CD14-positive monocyte (primary cell): ENCODE results near the gene STARD13. TPM values are rescaled to one million over a fixed set of nuclear protein-coding genes. Genes with fewer than 3 reads are reported as not detected.

Experiments used
- DNase-seq, 3 donors: peaks; one replicate each; pipeline ENCODE4 v3.0.0-alpha.2; 2011 to 2022
- H2AFZ ChIP-seq: 2 replicates; pipeline ENCODE4 v1.6.0; 2012; ENCODE audit warnings: mild to moderate bottlenecking, low read depth, low read length, inconsistent platforms; ENCODE audit not compliant: insufficient read depth, poor library complexity, severe bottlenecking
- H3K27ac ChIP-seq, 2 donors: 1 replicate in 1 of 2; 2 replicates in 1 of 2; pipeline ENCODE4 v1.5.1; 2012 to 2013; ENCODE audit warnings: low read length in 2 of 2, control low read depth in 1 of 2, inconsistent platforms in 1 of 2, low read depth in 1 of 2, mild to moderate bottlenecking in 1 of 2
- H3K27me3 ChIP-seq, 2 donors: one replicate each; pipeline versions ENCODE4 v1.6.0 to v1.6.1; 2011 to 2013; ENCODE audit warnings: low read length in 2 of 2; ENCODE audit not compliant: control insufficient read depth in 2 of 2, insufficient read depth in 2 of 2
- H3K36me3 ChIP-seq, 2 donors: replicated peaks in 1 of 2; 1 replicate in 1 of 2; 2 replicates in 1 of 2; pipeline versions ENCODE4 v1.5.1 to v1.6.1; 2012 to 2013; ENCODE audit warnings: low read length in 2 of 2, control low read depth in 1 of 2, inconsistent platforms in 1 of 2, mild to moderate bottlenecking in 1 of 2; ENCODE audit not compliant: insufficient read depth in 2 of 2, control insufficient read depth in 1 of 2
- H3K4me1 ChIP-seq, 2 donors: 1 replicate in 1 of 2; 2 replicates in 1 of 2; pipeline versions ENCODE4 v1.5.1 to v1.6.1; 2012 to 2013; ENCODE audit warnings: low read length in 2 of 2, control low read depth in 1 of 2, inconsistent platforms in 1 of 2, mild to moderate bottlenecking in 1 of 2, moderate library complexity in 1 of 2; ENCODE audit not compliant: insufficient read depth in 2 of 2, control insufficient read depth in 1 of 2
- H3K4me2 ChIP-seq: replicated peaks from 2 replicates; pipeline ENCODE3; 2012; ENCODE audit warnings: low read length, moderate library complexity, mild to moderate bottlenecking; ENCODE audit not compliant: poor library complexity, severe bottlenecking; ENCODE audit errors: extremely low read depth
- H3K4me3 ChIP-seq, 3 experiments: fragments of 200-600 bp in 1 of 3; sonication (generic) in 1 of 3; replicated peaks in 1 of 3; 1 replicate in 2 of 3; 2 replicates in 1 of 3; pipeline ENCODE4 v1.5.1; 2011 to 2013; ENCODE audit warnings: low read length in 3 of 3, mild to moderate bottlenecking in 3 of 3, control low read depth in 2 of 3, low read depth in 2 of 3, inconsistent platforms in 1 of 3, moderate library complexity in 1 of 3
- H3K79me2 ChIP-seq: 2 replicates; pipeline ENCODE4 v1.6.0; 2012; ENCODE audit warnings: mild to moderate bottlenecking, control low read depth, inconsistent platforms, low read length, moderate library complexity; ENCODE audit not compliant: insufficient read depth
- H3K9ac ChIP-seq: 2 replicates; pipeline ENCODE4 v1.6.0; 2017; ENCODE audit warnings: low read length, mild to moderate bottlenecking; ENCODE audit not compliant: insufficient read depth, poor library complexity, severe bottlenecking
- H3K9me3 ChIP-seq, 2 donors: replicated peaks in 1 of 2; 1 replicate in 1 of 2; 2 replicates in 1 of 2; pipeline versions ENCODE4 v1.5.1 to v1.6.1; 2012 to 2013; ENCODE audit warnings: low read length in 2 of 2, control low read depth in 1 of 2; ENCODE audit not compliant: control insufficient read depth in 1 of 2, insufficient read depth in 1 of 2
- H4K20me1 ChIP-seq: 2 replicates; pipeline ENCODE4 v1.6.0; 2012; ENCODE audit warnings: mild to moderate bottlenecking, low read length, control low read depth, moderate library complexity; ENCODE audit not compliant: insufficient read depth
- H3K27ac Mint-ChIP-seq, 7 donors: one replicate each; pipeline ENCODE4 v1.8.0; 2020; ENCODE audit warnings: mild to moderate bottlenecking in 7 of 7, mixed read lengths in 7 of 7, moderate library complexity in 6 of 7, inconsistent platforms in 2 of 7
- H3K27me3 Mint-ChIP-seq, 3 donors: one replicate each; pipeline ENCODE4 v1.8.0; 2021 to 2022; ENCODE audit warnings: low read depth in 3 of 3, mild to moderate bottlenecking in 3 of 3, mixed read lengths in 3 of 3, moderate library complexity in 3 of 3, inconsistent platforms in 1 of 3
- H3K36me3 Mint-ChIP-seq, 2 donors: one replicate each; pipeline ENCODE4 v1.8.0; 2020; ENCODE audit warnings: mixed read lengths in 2 of 2, inconsistent platforms in 1 of 2, mild to moderate bottlenecking in 1 of 2
- H3K4me1 Mint-ChIP-seq: one replicate; pipeline ENCODE4 v1.8.0; 2020; ENCODE audit warnings: mild to moderate bottlenecking, mixed read lengths
- H3K4me3 Mint-ChIP-seq, 2 donors: one replicate each; pipeline ENCODE4 v1.8.0; 2020; ENCODE audit warnings: mild to moderate bottlenecking in 2 of 2, mixed read lengths in 2 of 2, moderate library complexity in 1 of 2
- H3K9me3 Mint-ChIP-seq, 7 donors: one replicate each; pipeline ENCODE4 v1.8.0; 2020 to 2022; ENCODE audit warnings: mixed read lengths in 7 of 7, mild to moderate bottlenecking in 6 of 7, moderate library complexity in 6 of 7, inconsistent platforms in 2 of 7
- WGBS: methylation state at CpG from one replicate; pipeline ENCODE4 v1.1.5; 2013; ENCODE audit warnings: missing lambda C conversion rate; ENCODE audit not compliant: insufficient coverage; 5-methylcytosine and 5-hydroxymethylcytosine counted together
- intact Hi-C, 2 donors: fragments of 100-400 bp; cut with micrococcal nuclease; formaldehyde crosslinking; loops; one replicate each; pipeline versions ENCODE4 v1.15.0 to v1.15.1; 2023
- polyA plus RNA-seq, 3 donors: library from polyadenylated mRNA; depleted of rRNA in 1 of 3; unstranded in 2 of 3; stranded (reverse) in 1 of 3; fragments of 300-500 nt in 2 of 3; fragments of >200 nt in 1 of 3; fragmentation: Illumina TruSeq in 2 of 3; gene quantifications; 1 replicate in 2 of 3; 2 replicates in 1 of 3; pipeline ENCODE4 v1.2.3, GENCODE V29; 2012 to 2021
- TF ChIP-seq, protein P1 (sequence below): fragments of 200-600 bp; IDR thresholded peaks from one replicate; pipeline ENCODE4 v1.8.0; 2022; ENCODE audit warnings: antibody characterized with exemption, mild to moderate bottlenecking

The STARD13 gene
- polyA plus RNA-seq, 3 donors = 0.37 to 0.69 (median 0.60) TPM

DNA sequence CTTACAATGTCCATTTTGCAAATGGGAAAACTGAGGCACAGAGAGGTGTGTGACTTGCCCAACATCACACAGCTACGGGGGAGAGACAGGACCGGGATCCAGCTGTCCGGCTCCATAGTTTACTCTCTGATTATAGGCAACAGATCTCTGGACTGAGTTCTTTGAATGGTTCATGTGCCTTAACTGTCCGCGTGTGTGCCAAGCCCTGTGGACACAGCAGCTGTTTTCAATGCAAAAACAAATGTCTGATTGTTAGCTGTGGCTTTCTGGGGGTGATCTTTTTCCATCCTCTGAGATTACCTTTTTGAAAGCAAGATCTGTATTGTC, 175.2 kb downstream of the STARD13 start:
- 89% methylated on average over 3 of the region's 5 CpGs for WGBS
- no peaks in the 10 kb centered on the region for H3K9me3 ChIP-seq
- Mint-ChIP-seq H3K27me3 (peaks cover 0 to 6% (median 0%) of the 10 kb centered on the region in 3 donors), H3K4me3 (peak overlapping the region in 1 of 2 donors; percentile 69), H3K27ac (peak overlapping the region; percentile 76 to 93 (median 84)), H3K4me1 (peaks cover 45% of the 10 kb centered on the region), H3K9me3 (peaks cover 0 to 2% (median 0%) of the 10 kb centered on the region in 7 donors), H3K36me3 (peaks cover 3 to 5% of the 10 kb centered on the region in 2 donors)
- no peak for DNase-seq
- H3K9ac ChIP-seq = no peak overlapping the region
- H3K36me3 ChIP-seq = no peaks in the 10 kb centered on the region
- no peaks in the 10 kb centered on the region for H3K27me3 ChIP-seq
- H3K4me3 ChIP-seq = peak overlapping the region in 1 of 3 experiments; percentile 39
- peak overlapping the region; percentile 56 to 73 for H3K27ac ChIP-seq
- no peaks in the 10 kb centered on the region for H4K20me1 ChIP-seq
- H2AFZ ChIP-seq = peak overlapping the region; percentile 46
- TF ChIP-seq, protein P1, sequence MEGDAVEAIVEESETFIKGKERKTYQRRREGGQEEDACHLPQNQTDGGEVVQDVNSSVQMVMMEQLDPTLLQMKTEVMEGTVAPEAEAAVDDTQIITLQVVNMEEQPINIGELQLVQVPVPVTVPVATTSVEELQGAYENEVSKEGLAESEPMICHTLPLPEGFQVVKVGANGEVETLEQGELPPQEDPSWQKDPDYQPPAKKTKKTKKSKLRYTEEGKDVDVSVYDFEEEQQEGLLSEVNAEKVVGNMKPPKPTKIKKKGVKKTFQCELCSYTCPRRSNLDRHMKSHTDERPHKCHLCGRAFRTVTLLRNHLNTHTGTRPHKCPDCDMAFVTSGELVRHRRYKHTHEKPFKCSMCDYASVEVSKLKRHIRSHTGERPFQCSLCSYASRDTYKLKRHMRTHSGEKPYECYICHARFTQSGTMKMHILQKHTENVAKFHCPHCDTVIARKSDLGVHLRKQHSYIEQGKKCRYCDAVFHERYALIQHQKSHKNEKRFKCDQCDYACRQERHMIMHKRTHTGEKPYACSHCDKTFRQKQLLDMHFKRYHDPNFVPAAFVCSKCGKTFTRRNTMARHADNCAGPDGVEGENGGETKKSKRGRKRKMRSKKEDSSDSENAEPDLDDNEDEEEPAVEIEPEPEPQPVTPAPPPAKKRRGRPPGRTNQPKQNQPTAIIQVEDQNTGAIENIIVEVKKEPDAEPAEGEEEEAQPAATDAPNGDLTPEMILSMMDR = no peak
- intact Hi-C loops = no loop called here
- H3K4me2 ChIP-seq = peak overlapping the region; percentile 42
- H3K79me2 ChIP-seq = no peaks in the 10 kb centered on the region
- peaks cover 41 to 44% of the 10 kb centered on the region in 2 donors for H3K4me1 ChIP-seq

DNA sequence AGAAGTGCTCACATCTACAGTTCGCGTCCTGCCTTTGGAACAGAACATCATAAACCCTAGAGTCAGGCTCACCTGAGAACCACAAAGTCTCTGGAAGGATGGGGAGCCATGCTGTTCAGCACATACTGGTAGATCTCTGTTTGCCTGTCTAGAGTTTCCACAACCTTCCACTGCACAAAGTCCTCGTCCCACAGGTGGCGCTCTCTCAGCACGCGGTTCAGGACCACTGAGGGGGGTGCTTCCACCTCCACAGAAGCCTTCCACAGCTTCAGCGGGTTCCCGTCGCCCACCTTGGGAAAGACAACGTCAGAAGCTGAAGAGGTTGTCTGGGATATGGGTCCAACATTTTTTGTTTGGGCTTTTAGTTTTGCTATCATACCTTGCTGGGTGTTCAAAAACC, 175.8 kb downstream of the STARD13 start:
- TF ChIP-seq, protein P1 = no peak

More for the DNA sequence above, 175.8 kb downstream of the STARD13 start:
- peaks cover 0 to 2% (median 0%) of the 10 kb centered on the region in 7 donors for H3K9me3 Mint-ChIP-seq
- H3K4me1 Mint-ChIP-seq = peaks cover 48% of the 10 kb centered on the region
- intact Hi-C loops = no loop called here
- no peak overlapping the region for H2AFZ ChIP-seq
- peaks cover 0 to 6% (median 0%) of the 10 kb centered on the region in 3 donors for H3K27me3 Mint-ChIP-seq
- H3K4me3 Mint-ChIP-seq = no peak overlapping the region
- H3K9ac ChIP-seq = no peak overlapping the region
- H4K20me1 ChIP-seq = no peaks in the 10 kb centered on the region
- peak overlapping the region in 1 of 7 donors; percentile 2 for H3K27ac Mint-ChIP-seq
- no peak overlapping the region for H3K27ac ChIP-seq
- H3K27me3 ChIP-seq = no peaks in the 10 kb centered on the region
- 93% methylated on average over 4 of the region's 10 CpGs for WGBS
- H3K9me3 ChIP-seq = no peaks in the 10 kb centered on the region
- H3K36me3 ChIP-seq = no peaks in the 10 kb centered on the region
- H3K4me3 ChIP-seq = no peak overlapping the region
- H3K4me2 ChIP-seq = no peak overlapping the region
- DNase-seq = no peak
- H3K36me3 Mint-ChIP-seq = peaks cover 3 to 5% of the 10 kb centered on the region in 2 donors
- no peaks in the 10 kb centered on the region for H3K79me2 ChIP-seq
- H3K4me1 ChIP-seq = peaks cover 45 to 49% of the 10 kb centered on the region in 2 donors
